Measurements from ENCODE around the gene LIPE.

DNA sequence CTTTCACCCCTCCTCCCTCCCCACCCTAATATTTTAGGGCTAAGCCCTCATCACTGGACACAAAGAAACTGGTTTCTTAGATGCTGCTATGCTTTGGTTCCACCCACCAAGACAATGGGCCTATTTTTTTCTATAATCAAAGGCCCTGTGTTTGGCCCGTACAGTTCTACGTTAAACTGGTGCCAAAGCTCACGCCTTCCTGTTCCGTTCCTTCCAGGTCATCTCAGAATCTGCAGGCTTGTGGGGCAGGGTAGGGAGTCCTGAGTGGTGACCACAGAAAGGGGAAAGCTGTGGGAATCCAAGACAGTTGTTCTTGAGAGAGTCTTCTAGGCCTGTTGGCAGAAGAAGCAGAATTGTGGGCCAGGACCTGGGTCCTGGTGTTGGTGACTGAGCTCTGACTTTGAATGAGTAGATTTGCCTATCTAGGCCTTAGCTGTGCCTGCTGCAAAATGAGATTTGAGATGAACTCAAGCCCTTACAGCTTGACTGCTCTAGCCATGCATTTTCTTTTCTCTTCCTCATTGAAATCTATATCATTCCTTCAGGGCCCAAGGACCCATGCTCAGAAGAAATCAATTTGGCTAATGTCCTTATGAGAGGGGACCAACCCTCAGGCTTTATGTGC is 34.6 kb upstream of the LIPE start:
- TF ChIP-seq GATA2 (IDR thresholded peaks at IDR 0.05; ENCODE audit: low read depth, low read length) (no peak), GATA3 (IDR thresholded peaks at IDR 0.05; ENCODE audit: low read depth, low read length) (no peak)

Measured in SH-SY5Y (cell line).